ENCODE measurements around the gene EMP1.
A peak's percentile ranks its signal among the peaks of the same experiment; 100 is the strongest.

Gene EMP1

GRCh38 chr12:13223179-13223804, 26.8 kb downstream of the EMP1 start:
- no peak for DNase-seq (ENCODE audit: low spot score)

DNA sequence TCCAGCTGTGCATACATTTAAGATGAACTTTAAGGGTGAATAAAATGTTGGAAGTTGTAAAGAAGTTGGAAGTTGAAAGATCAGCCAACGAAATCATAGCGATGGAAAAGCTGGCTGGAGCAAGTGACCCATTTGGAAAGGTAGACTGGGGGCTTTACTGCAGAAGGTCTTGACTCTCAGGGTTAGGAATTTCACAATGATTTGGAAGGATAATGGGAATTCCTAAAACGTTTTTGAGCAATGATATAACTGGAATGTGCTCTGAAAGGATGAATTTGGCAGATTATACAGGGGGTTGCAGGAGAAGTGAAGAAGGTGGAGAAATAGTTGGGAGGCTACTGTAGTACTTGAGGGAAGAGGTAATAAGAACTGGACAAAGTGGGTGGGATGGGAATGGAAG, 27.4 kb downstream of the EMP1 start:
- DNase-seq (ENCODE audit: low spot score): no peak

- no peak for DNase-seq (ENCODE audit: low spot score)
Observed at GRCh38 chr12:13227191-13227590, 30.7 kb downstream of the EMP1 start.

- DNase-seq (ENCODE audit: low spot score): no peak
Observed at GRCh38 chr12:13228579-13228978, 32.1 kb downstream of the EMP1 start.

- DNase-seq (ENCODE audit: low spot score): no peak
Observed at GRCh38 chr12:13229504-13229903, 33.0 kb downstream of the EMP1 start.

- no peak for DNase-seq (ENCODE audit: low spot score)
Observed at GRCh38 chr12:13230500-13230899, 34.0 kb downstream of the EMP1 start.

DNA sequence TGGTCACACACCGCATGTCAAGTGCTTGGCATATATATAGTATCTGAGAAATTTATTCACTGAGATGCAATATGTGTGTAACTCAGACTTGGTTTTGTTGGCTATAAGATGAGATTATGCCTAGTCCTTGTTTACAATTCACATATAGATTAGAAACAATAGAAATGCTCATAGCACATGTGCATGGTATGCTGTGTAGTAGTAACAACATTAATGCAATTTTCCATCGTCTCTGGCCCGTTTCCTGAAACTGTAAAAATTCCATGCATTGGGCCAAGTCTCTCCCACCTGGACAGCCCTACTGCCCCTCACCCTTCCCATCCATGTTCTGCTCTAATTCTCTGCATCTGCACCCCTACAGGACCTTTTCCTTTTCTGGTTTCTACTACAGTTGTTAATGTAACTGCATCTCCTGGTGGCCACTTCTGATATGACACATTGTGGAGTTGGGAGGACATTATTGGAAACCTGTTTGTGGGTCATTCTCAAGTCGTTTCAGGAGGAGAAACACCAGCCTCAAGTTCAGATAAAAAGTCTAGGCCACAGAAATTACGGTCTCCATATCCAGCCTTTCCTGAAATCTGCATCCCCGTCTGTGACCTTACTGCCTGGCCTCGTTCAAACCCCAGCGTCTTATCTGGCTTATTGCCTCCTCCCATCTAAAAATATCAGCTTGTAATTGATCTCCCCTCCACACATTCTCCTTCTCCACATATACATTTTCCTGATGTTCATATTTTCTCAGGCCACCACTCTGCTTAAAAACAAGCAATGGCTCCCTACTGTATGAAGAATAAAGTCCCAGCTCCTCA, 37.5 kb downstream of the EMP1 start:
- DNase-seq (ENCODE audit: low spot score): peak; percentile 30

DNA sequence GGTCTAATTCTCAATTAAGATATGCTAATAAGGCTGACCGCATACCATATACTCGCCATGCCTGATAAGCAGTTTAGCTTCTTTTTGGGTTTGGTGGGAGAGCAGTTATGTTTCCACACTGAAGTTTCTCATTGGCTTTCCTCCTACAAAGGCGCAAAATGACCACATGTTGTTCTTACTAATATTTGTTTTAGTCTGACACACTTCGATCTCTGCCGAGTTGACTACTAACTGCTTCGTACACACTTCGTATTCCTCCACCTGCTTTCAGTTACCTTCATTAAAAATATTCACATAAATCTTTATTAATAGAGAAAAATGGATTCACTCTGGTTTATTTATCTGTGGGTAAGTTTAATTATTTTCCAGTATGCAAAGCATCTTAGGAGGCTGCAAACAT, 41.7 kb downstream of the EMP1 start:
- no peak for DNase-seq (ENCODE audit: low spot score)

DNA sequence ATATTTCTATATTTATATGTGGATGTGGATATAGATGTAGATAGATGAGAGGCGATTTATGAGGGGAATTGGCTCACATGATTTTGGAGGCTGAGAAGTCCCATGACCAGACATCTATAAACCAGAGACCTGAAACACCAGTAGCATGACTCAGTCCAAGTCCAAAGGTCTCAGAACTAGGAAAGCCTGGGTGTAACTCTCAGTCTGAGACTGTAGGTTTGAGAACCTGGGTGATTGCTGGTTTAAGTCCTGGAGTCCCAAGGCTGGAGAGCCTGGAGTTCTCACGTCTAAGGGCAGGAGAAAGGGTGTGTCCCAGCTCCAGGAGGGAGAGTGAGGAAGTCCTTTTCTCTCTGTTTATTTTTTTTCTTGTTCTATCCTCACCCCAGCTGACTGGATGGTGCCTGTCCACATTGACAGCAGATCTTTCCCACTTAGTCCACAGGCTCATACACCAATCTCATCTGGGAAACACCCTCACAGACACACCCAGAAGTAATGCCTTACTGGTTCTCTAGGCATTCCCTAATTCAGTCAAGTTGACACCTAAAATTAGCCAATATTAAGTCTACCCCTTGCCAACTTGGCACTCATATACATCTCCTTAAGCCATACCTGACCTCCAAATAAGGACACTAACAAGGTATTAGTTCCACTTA, 45.4 kb downstream of the EMP1 start:
- DNase-seq (ENCODE audit: low spot score): no peak

DNA sequence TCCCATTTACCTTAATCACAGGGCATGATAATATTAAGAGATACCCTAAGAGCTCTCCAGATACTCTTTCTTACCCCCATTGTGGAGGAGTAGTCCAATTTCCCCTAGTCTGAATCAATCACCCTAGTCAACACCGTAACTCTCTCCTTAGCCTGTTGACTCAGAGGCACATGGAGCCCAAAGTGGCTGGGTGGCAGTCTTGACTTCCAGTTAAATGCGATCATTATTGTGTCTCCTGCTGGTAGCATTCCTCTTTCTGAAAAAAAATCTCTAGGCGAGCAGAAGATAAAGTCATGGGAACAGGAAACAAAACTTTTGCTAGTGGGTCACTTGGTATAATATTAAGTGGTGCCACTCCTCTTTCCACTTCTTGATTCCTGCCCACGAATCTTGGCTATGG, 46.4 kb downstream of the EMP1 start:
- DNase-seq (ENCODE audit: low spot score): no peak

DNA sequence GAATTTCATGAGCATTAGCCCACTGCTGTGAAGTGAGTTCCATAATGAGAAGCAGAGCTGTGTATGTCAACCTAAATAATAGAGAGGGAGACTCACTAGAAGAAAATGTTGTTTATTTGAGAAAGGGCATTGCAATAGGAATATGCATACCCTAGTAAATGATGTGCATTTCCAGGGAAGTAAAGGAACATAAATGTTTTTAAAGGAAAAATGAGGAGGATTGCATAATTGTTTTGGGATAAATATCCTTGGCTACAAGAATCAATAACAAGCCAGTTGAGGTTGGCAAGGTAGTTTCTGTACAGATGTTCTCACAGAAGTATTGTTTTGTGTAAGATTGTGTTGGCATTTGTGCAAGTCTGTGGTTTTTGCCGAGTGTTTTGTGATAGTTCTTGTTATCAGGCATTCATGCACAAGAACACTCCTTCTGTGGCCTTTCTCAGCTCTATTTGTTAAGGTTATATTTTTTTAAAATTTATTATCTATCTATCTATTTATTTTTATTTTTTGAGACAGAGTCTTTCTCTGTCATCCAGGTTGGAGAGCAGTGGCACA, 47.1 kb downstream of the EMP1 start:
- no peak for DNase-seq (ENCODE audit: low spot score)

DNA sequence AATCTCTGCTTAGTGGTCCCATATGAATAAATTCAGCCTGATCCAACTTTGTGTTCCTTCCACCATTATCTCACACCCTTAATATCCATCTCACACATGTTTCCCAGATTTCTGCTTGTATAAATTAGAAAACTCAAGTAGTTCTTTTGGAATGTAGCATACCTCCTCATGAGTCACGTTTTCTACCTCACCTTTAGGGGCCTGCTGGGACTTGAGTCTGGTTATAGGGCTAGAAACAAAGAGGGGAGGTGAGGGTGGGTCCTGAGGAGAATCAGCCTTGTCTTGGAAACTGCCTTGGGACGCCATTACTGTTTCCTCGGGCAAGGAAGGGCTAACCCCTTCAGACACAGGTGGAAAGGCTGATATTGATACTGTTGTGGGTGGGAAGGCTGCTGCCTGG, 51.1 kb downstream of the EMP1 start:
- no peak for DNase-seq (ENCODE audit: low spot score)

DNA sequence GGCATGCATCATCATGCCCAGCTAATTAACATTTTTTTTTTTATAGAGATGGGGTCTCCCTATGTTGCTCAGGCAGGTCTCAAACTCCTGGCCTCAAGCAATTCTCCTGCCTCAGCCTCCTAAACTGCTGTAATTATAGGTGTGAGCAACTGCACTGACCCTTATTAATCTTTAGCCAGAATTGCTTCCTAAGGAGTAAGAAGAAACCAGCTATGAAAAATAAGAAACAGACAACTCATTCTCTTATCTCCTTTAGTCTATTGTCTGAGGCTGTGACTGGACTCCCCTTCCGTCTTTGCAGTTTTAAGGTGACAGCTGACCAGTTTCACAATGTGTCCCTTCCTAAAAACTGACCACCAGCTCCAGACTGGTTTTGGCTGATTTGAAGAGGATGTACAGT, 52.4 kb downstream of the EMP1 start:
- DNase-seq (ENCODE audit: low spot score): no peak

DNA sequence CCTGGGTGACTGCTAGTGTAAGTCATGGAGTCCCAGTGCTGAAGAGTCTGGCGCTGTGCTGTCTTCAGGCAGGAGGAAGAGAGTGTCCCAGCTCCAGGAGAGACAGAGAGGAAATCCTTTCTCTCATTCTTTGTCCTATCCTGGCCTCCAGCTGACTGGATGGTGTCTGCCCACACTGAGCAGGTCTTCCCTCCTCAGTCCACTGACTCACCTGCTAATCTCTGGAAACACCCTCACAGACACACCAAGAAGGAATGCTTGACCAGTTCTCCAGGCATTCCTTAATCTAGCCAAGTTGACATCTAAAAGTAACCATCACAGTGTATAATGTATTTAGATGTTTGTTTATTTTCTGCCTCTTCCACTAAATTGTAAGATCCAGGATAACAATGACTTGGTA, 53.9 kb downstream of the EMP1 start:
- no peak for DNase-seq (ENCODE audit: low spot score)

DNA sequence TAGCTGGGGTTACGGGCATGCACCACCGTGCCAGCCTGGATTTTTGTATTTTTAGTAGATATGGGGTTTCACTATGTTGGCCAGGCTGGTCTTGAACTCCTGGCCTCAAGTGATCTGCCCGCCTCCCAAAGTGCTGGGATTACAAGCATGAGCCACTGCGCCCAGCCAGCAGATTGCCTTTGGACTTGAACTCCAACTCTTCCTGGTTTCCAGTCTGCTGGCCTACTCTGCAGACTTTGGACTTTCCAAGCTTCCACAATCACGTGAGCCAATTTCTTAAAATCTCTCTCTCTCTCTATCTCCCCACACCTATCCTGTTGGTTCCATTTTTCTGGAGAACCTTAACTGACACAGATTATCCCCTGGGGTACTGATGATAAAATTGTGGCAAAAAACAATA, 55.0 kb downstream of the EMP1 start:
- no peak for DNase-seq (ENCODE audit: low spot score)

DNA sequence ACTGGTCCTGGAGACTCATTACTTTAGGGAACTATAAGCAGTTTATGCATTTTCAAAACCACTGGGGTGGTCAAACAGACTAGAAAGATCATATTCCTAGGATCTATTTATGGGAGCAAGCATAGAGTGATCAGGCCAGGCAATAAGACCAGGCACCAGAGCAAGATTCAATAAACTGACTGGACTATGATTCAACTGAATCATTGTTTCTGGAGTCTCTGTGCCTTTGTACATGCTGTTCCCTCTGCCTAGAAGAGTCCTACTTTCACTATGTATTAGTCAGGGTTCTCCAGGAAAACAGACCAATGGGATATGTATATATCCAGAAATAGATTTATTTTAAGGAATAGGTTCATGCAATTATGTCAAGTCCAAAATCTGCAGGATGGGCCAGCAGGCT, 55.5 kb downstream of the EMP1 start:
- no peak for DNase-seq (ENCODE audit: low spot score)

GRCh38 chr12:13252616-13253015, 56.1 kb downstream of the EMP1 start:
- no peak for DNase-seq (ENCODE audit: low spot score)

GRCh38 chr12:13253966-13254760, 57.6 kb downstream of the EMP1 start:
- DNase-seq (ENCODE audit: low spot score): no peak

- DNase-seq (ENCODE audit: low spot score): peak; percentile 78
Observed at GRCh38 chr12:13255792-13256691, 59.5 kb downstream of the EMP1 start.

GRCh38 chr12:13256692-13257045, 60.1 kb downstream of the EMP1 start:
- no peak for DNase-seq (ENCODE audit: low spot score)

- DNase-seq (ENCODE audit: low spot score): no peak
Observed at GRCh38 chr12:13257356-13257875, 60.9 kb downstream of the EMP1 start.
